ENCODE results near the gene NCOA3. TPM values are rescaled to one million over a fixed set of nuclear protein-coding genes. Genes with fewer than 3 reads are reported as not detected.

The NCOA3 gene
- total RNA-seq, 4 donors from 2014 or later = 26.7 to 40.2 (median 34.5) TPM

- 93 to 100% methylated on average over 1 of the region's 1 CpG for WGBS, 2 donors
- no peak overlapping the region for H3K4me3 ChIP-seq
- intact Hi-C loops (cut with DNase I) = no loop called here
- H3K27me3 ChIP-seq = no peaks in the 10 kb centered on the region
- DNase-seq = no peak
- H3K4me1 ChIP-seq = no peaks in the 10 kb centered on the region
- H3K36me3 ChIP-seq = peaks cover 14 to 100% (median 25%) of the 10 kb centered on the region in 3 donors
- no peak for TF ChIP-seq POLR2A (IDR thresholded peaks at IDR 0.05)
- no peak for TF ChIP-seq CTCF (IDR thresholded peaks at IDR 0.05)
- H3K9me3 ChIP-seq = no peaks in the 10 kb centered on the region
- no peak overlapping the region for H3K27ac ChIP-seq
Observed at GRCh38 chr20:47654370-47654769, 152.7 kb downstream of the NCOA3 start.

- Histone ChIP-seq H3K9me3 (no peaks in the 10 kb centered on the region), H3K4me1 (no peaks in the 10 kb centered on the region), H3K4me3 (no peak overlapping the region), H3K36me3 (peaks cover 14 to 100% (median 31%) of the 10 kb centered on the region in 3 donors), H3K27me3 (no peaks in the 10 kb centered on the region), H3K27ac (no peak overlapping the region)
- intact Hi-C loops (cut with DNase I) = no loop called here
- no peak for DNase-seq
- TF ChIP-seq POLR2A (IDR thresholded peaks at IDR 0.05) (no peak), CTCF (IDR thresholded peaks at IDR 0.05) (no peak)
Observed at GRCh38 chr20:47655635-47656034, 153.9 kb downstream of the NCOA3 start.

GRCh38 chr20:47656318-47656717 lies 154.6 kb downstream of the NCOA3 start:
- H3K9me3 ChIP-seq = no peaks in the 10 kb centered on the region
- intact Hi-C loops (cut with DNase I) = no loop called here
- no peak overlapping the region for H3K4me3 ChIP-seq
- no peaks in the 10 kb centered on the region for H3K4me1 ChIP-seq
- no peak for TF ChIP-seq POLR2A (IDR thresholded peaks at IDR 0.05)
- no peak for TF ChIP-seq CTCF (IDR thresholded peaks at IDR 0.05)
- WGBS, 2 donors = 70 to 78% methylated on average over 2 of the region's 2 CpGs
- DNase-seq = no peak
- no peaks in the 10 kb centered on the region for H3K27me3 ChIP-seq
- H3K27ac ChIP-seq = no peak overlapping the region
- peaks cover 18 to 100% (median 31%) of the 10 kb centered on the region in 3 donors for H3K36me3 ChIP-seq

GRCh38 chr20:47659904-47660601 lies 158.4 kb downstream of the NCOA3 start:
- H3K9me3 ChIP-seq = no peaks in the 10 kb centered on the region
- no peak overlapping the region for H3K4me3 ChIP-seq
- no peaks in the 10 kb centered on the region for H3K27me3 ChIP-seq
- TF ChIP-seq POLR2A (IDR thresholded peaks at IDR 0.05) (no peak), CTCF (IDR thresholded peaks at IDR 0.05) (no peak)
- intact Hi-C loops (cut with DNase I) = loop anchor here (5.0 kb wide), 1 partner anchor 962 kb away; no protein-coding TSS in a partner anchor
- H3K27ac ChIP-seq = no peak overlapping the region
- H3K36me3 ChIP-seq = peaks cover 10 to 99% (median 11%) of the 10 kb centered on the region in 3 donors
- DNase-seq = no peak
- H3K4me1 ChIP-seq = peaks cover 0 to 18% (median 4%) of the 10 kb centered on the region in 3 donors
- whole genome bisulfite sequencing, 2 donors = 60 to 68% methylated on average over 6 to 7 of the region's 7 CpGs

GRCh38 chr20:47660602-47660905 lies 158.9 kb downstream of the NCOA3 start:
- TF ChIP-seq CTCF (IDR thresholded peaks at IDR 0.05) (no peak), POLR2A (IDR thresholded peaks at IDR 0.05) (no peak)
- H3K36me3 ChIP-seq = peaks cover 10 to 99% (median 11%) of the 10 kb centered on the region in 3 donors
- intact Hi-C loops (cut with DNase I) = loop anchor here (5.0 kb wide), 1 partner anchor 962 kb away; no protein-coding TSS in a partner anchor

More at GRCh38 chr20:47660602-47660905, 158.9 kb downstream of the NCOA3 start:
- Histone ChIP-seq H3K4me1 (peaks cover 5 to 23% (median 9%) of the 10 kb centered on the region in 3 donors), H3K4me3 (no peak overlapping the region), H3K9me3 (no peaks in the 10 kb centered on the region), H3K27me3 (no peaks in the 10 kb centered on the region), H3K27ac (no peak overlapping the region)
- WGBS, 2 donors = 91 to 95% methylated on average over 2 of the region's 2 CpGs
- DNase-seq = no peak

Data from esophagus squamous epithelium (tissue), 5 donors.